GDM1 (cell line): ENCODE data around the gene ADH7.

Experiments
- DNase-seq: peaks from one replicate; lab custom pipeline; 2025; lab: John Stamatoyannopoulos, UW

ADH7 gene

DNA sequence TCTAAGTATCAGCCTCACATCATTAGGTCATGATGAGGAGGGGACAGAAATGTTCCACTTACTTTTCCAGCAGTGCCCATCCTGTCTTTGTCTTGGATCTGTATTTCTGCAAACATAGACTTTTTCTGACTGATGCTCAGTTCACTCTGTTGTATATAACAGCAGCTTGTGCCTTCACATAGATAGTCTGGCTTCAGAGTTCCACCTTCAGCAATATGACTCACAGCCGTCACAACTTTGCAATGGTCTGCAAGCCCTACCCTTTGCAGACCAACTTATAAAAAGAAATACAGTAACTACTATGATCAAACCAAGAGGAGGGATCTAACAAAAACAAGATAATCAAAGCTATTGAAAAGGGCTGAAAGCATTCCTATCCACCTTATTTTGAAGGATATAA, at the start of gene ADH7:
Gene ADH7 (minus strand): TSS at position 189 of the 400 bp plus-strand sequence. CDS start 109 bp downstream, at position 80.
- no peak for DNase-seq

DNA sequence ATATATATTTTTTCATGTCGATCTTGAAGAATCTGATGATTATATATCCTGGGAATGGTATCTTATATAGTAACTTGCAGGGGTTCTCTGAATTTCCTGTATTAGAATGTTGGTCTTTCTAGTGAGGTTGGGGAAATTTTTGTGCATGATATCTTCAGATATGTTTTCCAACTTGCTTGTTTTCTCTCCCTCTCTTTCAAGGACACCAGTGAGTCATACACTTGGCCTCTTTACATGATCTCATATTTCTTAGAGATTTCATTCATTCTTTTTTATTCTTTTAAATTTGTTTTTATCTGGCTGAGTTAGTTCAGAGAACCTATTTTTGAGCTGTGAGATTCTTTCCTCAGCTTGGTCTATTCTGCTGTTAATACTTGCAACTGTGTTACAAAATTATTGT, 48.5 kb upstream of the ADH7 start:
- DNase-seq: no peak

DNA sequence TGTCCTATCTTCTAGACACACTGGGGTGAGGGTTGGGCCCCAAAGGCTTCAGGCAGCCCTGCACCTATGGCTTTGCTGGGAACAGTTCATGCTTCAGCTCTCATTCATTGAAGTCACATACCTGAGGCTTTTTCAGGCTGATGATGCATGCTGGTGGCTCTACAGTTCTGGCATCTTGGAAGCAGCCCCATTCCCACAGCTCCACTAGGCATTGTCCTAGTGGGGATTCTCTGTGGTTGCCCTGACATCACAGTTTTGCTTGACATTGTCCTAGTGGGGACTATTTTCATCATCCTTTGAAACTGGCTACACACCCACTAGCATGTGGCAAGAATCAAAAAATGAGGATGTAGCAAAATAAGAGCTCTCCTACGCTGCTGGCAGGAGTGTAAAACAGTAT, 38.0 kb upstream of the ADH7 start:
- no peak for DNase-seq

GRCh38 chr4:99471896-99472295, 36.8 kb upstream of the ADH7 start:
- no peak for DNase-seq

GRCh38 chr4:99471349-99471748, 36.2 kb upstream of the ADH7 start:
- no peak for DNase-seq

- no peak for DNase-seq
These were observed 33.7 kb upstream of the ADH7 start for GRCh38 chr4:99468889-99469288.

- no peak for DNase-seq
These were observed 32.7 kb upstream of the ADH7 start for GRCh38 chr4:99467887-99468286.

GRCh38 chr4:99463566-99463965, 28.4 kb upstream of the ADH7 start:
- DNase-seq: no peak

- DNase-seq: peak; percentile 48
These were observed 27.8 kb upstream of the ADH7 start for GRCh38 chr4:99462875-99463464.

- DNase-seq: no peak
These were observed 26.7 kb upstream of the ADH7 start for GRCh38 chr4:99461623-99462401.

- no peak for DNase-seq
These were observed 24.5 kb upstream of the ADH7 start for GRCh38 chr4:99459546-99460042.

DNA sequence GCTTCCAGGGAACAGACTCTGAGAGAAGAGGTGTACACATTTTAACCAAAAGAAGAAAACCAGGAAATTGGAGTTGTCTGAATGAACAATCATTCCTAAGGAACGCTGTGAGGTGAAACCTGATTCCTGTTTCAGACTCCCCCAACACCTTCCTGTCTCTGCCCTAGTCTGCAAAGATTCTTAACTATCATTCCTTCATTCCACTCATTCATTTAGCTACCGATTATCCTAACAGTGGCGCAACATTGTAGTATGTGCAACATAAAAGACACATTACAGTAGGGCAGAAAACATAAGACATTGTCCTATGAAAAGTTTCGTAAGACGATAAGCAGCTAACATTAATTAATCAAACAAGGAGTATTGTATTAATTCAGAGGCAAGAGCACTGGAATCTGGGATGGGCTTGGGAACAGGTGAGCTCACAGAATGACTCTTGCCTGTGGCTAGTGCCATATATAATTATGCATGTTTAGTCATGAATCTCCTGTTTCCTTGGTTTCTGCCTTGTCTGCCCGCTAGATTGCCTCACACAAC, 23.8 kb upstream of the ADH7 start:
- no peak for DNase-seq

DNA sequence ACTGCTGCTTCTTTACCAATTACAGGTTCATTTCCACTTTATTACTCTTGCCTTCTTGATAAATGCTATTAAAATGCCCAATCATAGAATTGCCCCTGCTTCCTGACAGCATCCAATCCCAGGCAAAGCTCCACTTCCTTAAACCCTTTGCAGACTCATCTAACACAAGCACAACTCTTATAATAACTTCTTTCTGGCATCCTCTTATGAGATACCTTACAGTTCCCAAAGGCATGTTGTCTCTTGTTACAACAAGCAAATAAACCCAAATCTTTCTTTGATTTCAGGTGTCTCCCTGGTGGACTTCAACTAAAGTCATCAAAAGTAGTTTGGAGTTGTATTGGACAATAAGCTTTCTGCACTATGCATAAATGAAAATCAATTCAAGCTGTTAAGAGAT, 22.5 kb upstream of the ADH7 start:
- no peak for DNase-seq

DNA sequence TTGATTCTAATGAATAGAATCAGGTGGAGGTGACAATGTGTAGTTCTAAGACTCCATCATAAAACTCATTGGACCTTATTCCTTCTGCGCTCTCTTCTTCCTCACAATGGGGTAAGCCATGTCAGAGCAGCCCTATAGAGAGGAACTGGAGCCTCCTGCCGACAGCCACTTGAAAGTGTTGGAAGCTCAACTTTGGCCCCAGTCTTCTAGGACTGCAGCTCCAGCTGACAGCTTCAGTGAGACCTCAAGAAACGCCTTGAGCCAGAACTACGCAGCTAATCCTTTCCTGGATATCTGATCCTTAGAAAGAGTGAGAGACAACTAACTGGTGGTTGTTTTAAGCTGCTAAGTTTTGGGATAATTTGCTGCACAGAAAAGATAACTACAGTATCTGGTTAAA, 22.1 kb upstream of the ADH7 start:
- no peak for DNase-seq

DNA sequence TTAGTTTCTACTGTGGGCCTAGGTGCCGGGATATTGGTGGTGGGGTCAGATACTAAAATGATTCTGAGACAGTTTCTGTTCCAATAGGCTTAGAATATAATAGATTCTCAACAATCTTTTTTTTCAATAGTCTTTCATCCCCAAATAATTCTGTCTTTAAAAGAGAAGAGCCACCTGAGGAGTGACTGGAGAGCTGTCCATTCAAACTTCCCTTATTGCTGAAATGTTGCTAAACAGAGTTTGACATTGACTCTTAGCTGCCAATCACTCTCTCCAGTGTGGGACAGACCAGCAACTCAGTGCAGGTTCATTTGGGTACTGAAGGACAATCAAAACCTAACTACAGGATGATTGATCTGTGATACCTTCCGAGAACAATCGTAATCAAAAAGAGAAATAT, 12.4 kb upstream of the ADH7 start:
- DNase-seq: no peak

DNA sequence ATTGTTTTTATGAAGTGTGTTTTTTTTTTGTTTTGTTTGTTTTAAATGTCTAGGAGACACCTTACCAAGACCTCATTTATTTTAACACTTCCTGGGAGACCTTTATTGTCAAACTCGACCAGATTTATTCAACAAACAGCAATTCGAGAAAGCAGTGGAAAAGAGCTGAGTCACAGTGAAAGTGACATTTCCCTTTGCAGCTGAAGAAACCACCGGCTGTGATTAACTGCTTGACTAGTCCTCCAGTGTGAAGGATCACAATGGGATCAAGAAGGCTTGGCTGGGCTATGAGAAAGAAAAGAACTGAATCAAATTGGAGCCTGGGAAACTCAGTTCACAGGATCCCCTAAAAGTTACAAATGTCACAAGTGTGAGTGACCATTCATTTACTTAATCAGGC, 11.9 kb upstream of the ADH7 start:
- DNase-seq: no peak

GRCh38 chr4:99438405-99438780, 3.3 kb upstream of the ADH7 start:
- no peak for DNase-seq

DNA sequence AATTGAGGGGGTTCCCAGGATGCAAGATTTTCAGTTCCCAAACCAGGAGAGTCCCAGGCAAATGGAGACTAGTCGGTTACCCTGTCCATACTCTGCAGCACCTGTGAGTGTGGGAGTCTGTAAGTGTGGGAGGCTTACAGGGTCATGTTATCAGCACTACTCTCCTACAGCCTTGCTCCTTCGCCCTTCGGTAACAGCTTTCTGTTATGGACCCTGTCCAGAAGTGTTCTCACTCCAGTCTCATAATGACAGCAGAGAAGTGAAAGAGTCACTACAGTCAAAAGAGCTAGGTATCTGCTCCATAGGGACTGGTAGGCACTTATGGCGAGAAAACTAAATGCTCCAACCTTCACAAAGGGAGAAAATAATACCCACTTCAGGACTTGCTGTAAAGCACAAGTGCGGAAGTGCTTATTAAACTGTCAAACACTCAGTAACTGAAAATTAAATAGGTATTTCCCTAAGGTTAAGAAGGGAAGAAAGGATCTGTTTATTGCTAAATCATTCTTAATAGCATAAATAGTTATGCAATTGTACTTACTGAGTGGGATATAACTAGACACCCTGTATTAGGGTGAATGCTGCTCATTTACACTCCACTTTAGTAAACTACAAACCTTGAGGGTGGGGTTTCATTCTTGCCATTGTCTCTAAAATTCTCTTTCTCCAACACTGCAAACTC, 2.7 kb upstream of the ADH7 start:
- no peak for DNase-seq

DNA sequence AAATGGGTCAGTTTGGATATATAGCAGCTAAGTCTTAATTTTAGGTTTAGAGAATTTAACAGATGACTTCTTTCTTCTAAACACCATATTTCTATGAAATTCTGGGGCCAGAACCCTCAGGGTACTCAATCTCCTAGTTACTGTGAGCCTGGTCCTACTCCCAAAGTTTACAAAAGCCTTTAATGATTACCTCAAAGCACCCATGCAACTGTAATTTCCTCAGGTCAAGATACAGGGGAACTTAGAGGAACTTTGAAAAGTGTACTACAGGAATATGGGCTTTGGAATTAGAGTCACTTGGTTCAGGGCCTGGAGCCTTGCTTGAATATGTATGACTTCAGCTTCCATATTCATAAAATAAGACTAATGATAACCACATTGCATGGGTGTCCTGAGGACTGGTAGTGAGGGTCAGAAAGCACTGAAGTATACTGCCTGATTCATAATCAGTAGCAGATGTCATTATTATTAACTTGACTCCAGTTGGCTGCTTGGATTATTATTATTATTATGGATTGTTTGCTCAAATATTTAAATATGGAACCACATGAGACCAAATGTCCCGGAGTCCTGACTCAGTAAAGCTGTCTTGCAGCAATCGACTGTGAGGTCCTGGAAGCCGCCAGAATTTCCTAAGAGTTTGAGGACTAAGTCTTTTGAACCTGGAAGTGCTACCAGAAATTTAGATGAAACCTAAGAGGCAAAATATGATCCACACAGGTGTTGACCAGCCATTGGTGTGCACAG, 2.0 kb upstream of the ADH7 start:
- DNase-seq: no peak

DNA sequence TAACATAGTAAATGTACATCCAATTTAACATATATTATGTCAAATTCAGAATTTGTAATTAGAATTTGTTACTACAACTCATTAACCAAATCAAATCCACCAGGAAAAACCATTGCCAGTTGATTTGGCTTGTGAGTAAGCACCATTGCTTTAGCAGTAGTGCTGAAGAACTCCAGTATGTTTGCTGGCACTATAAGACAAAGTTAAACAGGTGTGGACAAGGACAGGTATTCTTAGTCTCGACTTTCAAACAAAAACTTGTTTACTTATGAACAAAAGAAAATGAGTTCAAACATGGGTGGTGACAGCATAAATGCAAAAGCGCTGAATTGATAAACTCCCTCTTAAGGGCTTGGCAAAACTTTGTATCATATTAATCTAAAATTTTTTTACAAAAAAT, 1.3 kb upstream of the ADH7 start:
- no peak for DNase-seq

DNA sequence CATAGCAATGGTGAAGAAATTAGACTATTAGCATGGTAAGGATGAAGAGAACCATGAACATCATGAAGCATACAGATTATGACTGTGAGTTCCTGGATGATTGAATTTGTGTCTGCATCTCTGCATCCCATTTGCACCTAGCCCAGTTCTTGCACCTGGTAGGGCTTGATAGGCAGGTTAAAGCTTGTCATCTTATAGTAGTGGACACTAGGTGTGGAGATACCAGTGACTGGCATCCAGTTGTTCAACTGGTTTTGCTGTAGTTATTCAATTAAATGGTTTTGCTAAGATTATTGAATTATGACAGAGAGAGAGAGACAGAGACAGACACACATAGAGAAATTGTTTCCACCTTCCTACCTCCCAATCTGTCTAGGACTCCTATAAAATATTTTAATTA, 5.0 kb downstream of the ADH7 start:
- no peak for DNase-seq

- no peak for DNase-seq
These were observed 18.0 kb downstream of the ADH7 start for GRCh38 chr4:99417125-99417524.
